ENCODE results near the gene TENT5C.

GRCh38 chr1:117611894-117612483 is 6.1 kb downstream of the TENT5C start:
- no peak for TF ChIP-seq CTCF (IDR thresholded peaks at IDR 0.05)
- no peak for TF ChIP-seq POLR2A (IDR thresholded peaks at IDR 0.05)

All from tibial nerve (tissue), 3 donors.